GM18519 (cell line): Measurements from ENCODE around the gene SPATC1L.
"Not testable (repeated sequence)": the region's sequence is repeated elsewhere in the genome, so short reads cannot be mapped to it uniquely, and the experiment has no call there.

ENCODE experiments used
- ATAC-seq: cut with Tn5 transposase; IDR thresholded peaks from one replicate; pipeline ENCODE4 v1.9.1; 2021; ENCODE audit warnings: mild to moderate bottlenecking, moderate library complexity; ENCODE audit not compliant: unreplicated experiment, low FRiP score

Gene SPATC1L

DNA sequence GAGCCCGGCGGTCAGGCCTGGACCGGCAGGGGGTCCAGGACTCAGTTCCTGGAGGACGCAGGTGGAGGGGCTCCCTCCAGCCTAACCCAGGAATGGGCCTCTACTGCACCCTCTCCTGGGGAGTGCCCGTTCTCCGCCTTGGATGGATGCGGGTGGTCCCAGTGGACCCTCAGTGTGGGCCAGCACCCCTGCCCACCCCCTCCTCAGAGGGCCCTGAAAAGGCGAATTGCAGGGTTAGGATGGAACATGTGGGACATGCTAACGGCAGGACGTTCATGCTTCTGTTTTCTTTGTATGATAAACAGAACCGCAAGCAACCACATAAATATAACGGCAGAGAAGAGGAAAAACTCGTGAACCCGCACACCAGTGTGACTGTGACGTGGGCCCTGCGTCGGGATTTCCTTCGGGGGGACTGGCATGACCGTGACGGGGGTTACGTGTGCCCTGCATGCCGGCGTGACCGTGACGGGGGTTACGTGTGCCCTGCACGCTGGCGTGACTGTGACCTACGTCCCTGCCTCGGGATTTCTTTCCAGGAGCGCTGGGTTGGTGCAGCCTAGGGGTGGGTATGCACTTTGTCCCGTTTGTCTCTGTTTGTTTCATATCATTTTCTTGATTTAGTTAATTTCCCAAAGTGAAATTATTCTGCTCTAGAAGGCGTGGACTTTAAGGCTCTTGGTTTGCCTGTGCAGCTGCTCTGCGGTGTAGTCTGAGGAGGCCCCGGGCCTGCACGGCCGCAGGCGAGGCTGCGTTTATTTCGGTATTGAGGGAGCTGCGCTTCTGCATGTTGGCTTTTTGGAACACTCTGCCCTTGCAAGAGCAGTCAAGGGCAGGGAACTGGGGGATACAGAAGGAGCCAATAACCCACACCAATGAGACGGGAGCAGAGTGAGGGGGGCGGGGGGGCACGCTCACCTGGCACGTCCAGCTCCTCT, 32.0 kb downstream of the SPATC1L start:
- ATAC-seq = no peak

DNA sequence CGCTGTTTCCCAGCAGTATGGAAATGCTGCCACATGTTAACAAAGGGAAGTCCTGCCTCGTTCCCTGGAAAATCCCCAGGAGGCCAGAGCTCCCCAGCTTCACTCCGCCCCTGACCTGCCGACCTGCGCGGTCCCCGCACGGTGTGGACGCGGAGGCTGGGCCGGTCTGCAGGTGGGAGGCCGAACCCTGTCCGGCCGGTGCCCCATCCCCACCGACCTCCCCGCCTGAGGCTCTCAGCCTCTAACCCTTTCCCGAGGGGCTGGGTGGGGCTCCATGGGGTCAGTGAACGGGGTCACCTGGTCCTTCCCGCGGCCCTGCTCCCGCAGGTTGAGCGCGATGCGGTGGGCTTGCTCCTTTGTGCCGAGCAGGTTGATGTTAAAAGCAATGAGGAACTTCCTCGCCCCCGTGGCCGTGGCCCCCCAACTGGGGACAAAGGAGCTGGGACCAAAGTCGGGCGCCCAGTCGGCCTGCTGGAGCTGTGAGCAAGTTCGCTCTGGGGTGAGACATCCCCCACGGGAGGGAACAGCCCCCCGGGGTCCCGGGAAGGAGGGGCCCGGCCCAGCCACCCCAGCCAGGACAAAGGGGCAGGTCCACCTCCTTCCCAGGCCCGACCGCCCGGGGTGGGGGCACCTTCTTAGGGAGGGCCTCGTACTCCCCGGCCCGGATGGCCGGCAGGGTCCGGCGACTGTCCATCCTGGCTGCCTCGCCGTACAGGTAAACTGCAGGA, 32.8 kb downstream of the SPATC1L start:
- ATAC-seq = no peak

DNA sequence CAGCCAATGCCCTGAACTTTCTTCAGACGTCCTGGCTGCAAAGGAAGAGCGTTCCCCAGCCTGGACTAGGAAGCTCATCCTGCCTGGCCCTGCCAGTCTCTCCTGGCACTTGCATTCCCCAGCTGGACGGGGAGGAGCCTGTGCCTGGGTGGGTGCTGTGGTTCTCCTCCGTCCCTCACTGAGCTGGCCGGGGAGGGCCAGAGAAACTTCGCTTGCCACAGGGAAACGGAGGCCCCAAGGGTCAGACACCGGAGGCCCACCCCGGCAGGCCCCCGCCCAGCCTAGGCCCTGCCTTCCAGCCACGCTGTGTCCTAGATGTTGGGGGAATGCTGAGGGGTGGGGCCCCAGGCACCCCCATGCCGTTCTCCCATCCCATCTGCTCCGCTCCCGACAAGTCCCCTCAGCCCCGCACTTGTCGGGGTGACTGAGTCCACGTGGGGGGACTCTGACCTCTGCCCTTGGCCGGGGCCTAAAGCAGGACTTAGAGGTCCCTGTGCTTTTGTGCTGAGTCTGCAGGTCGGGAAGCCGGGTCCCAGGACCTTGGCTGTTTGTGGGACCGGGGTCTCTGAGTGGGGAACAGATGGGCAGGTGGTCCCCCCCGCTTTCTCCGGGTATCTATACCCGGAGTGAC, 33.7 kb downstream of the SPATC1L start:
- no peak for ATAC-seq

DNA sequence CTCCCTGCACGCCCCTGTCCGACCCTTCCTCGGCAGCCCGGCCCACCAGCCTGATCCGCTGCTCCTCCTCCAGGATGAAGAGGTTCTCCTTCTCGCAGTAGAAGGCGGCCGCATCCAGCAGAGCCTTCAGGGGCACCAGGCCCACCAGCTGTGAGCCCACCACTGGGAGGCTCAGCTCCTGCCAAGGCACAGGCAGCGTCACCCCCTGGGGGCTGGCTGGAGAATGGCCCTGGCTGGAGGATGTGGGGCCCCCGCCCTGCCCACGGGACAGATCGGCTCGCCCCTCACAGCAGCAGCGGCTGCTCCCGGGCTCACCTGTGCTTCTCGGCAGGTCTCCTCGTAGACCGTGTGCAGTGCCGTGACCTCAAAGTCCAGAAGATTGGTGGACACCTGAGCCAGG, 34.2 kb downstream of the SPATC1L start:
- no peak for ATAC-seq

DNA sequence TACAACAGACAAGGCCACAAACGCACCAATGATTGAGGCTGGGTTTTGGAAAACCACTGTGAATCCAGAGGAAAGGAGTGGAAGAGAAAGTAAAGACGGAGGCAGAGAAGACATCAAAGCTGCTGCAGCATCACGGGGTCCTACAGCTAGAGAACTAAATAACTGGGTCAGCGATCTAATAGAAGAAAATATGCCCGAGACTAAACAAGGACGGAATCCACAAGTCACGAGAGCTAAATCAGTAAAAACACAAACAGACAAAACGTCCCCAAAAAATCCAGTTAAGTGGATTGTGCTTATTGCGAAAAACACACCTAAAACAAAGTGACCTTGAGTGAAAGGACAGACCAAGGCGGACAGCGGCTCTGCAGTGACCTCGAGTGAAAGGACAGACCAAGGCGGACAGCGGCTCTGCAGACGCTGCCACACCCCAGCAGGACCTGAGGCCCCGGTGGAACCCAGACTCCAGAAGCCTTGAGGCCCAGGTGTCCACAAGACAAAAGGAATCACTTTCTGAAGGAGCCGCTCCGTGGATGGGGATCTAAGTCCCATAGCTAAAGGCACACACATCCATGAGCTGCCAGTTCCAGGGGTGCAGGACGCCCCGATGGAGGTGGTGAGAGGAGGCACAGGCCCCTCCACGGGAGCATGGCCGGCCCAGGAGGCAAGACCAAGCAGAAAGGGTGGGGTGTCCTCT, 34.9 kb downstream of the SPATC1L start:
- ATAC-seq = no peak

DNA sequence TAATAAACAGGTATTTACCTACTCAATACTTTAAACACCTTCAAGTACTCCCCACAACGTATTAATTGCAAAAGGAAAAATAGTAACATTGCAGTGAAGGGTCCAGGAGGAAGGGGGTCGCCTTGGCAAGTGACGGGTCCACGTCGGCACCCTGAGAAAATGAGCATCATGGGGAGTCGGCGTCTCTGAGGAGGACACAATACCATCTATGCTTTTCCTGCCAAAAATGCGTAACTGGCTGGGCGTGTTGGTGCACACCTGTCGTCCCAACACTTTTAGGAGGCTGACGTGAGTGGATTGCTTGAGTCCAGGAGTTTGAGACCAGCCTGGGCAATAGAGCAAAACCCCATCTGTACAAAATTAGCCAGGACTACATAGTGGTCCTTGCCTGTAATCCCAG, 36.2 kb downstream of the SPATC1L start:
- no peak for ATAC-seq

DNA sequence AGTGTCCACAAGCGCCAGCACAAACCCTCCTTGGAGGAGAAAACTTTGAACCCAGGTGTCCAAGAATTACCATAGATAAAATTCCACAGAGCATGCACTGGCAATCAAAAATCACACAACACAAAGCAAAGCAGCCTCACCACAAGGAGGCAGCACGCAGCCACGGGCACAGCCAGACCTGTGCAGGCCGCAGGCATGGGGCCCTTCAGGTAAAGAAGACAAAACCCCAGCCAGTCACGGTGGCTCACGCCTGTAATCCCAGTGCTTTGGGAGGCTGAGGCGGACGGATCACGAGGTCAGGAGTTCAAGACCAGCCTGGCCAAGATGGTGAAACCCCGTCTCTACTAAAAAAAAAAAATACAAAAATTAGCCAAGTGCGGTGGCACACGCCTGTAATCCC, 36.8 kb downstream of the SPATC1L start:
- ATAC-seq = not testable (repeated sequence)

DNA sequence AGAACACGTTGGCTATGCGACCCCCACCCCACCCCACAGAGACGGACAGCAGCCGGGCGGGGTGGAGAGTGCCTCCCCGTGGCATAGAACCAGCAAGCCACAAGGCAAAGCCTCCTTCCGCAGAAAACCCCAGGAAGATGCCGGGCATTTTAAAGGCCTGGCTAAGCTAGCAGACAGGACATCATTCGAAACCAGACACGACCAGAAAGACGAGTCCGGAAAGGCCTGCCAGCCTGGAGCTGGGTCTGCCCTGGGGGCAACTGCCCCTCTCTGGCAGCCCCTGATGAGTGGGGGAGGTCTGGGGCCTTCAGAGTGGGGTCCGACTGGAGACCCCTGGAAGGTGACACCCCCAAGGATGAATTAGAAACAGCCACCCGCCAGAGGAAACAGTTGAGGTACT, 37.4 kb downstream of the SPATC1L start:
- ATAC-seq = no peak

DNA sequence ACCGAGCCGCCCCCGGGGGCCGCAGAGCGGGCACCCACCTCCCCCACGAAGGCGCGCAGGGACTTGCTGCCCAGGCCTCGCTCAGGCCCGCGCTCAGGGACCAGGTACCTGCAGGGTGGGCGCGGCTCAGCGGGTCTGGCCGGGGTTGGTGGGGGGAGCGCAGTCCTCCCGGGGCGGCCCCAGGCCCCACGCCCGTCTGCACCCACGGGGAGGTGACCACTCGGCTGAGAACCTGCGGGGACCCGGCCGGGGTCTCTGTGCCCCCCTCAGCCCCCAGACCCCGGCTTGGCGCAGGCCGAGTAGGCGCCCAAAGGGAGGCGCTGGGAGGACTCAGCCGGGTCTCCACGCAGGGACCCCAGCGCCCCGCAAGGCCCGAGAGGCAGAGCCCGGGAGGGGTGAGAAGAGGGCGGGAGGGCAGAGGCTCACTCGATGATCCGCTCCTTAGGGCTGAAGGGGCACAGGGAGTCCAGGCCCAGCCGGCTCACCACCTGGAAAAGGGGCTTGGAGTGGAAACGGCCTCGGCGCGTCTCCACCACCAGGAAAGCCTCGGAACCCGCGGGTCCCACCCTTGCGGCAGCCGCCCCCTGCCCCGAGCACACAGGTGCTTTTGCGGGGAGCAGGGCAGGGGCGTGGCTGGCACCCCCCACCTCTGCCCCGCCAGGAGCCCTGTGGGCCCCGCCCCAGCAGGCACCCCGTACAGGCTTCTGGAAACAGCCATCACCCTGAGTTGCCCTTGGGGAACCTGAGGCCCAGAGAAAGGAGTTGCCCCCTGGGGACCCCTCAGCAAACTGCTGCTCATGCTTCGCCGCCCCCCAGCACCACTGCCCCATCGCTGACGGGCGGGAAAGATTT, 38.2 kb downstream of the SPATC1L start:
- no peak for ATAC-seq

DNA sequence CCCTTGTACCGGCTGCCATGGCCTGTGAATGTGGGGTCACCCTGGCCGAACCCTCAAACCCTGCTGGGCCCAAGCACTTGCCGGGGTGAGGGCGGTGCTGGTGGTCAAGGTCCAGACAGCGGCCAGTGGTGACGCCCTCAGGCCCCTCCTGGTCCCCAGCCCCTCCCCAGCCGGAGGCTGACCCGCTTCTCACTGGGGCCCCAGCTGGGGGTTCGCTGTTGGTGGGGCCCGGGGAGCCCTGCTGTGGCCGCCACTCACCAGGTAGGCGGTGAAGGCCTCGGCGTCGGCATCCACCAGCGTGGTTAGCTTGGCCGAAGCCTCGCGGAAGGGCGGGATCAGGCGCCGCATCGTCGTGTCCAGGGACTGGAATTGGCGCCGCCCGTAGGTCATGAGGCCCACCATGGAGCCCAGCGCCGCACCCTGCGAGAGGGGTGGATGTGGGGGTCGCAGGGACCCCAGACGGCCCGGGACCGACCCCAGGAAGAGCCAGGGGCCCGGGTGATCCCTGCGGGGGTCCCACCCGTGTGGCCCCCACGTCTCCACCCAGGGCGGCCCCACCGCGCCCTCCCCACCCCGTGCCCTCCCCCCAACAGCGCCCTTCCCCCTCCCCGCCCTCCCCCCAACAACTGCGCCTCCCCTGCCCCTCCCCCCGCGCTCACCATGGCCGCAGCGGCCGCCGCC, 39.0 kb downstream of the SPATC1L start:
- ATAC-seq = no peak

DNA sequence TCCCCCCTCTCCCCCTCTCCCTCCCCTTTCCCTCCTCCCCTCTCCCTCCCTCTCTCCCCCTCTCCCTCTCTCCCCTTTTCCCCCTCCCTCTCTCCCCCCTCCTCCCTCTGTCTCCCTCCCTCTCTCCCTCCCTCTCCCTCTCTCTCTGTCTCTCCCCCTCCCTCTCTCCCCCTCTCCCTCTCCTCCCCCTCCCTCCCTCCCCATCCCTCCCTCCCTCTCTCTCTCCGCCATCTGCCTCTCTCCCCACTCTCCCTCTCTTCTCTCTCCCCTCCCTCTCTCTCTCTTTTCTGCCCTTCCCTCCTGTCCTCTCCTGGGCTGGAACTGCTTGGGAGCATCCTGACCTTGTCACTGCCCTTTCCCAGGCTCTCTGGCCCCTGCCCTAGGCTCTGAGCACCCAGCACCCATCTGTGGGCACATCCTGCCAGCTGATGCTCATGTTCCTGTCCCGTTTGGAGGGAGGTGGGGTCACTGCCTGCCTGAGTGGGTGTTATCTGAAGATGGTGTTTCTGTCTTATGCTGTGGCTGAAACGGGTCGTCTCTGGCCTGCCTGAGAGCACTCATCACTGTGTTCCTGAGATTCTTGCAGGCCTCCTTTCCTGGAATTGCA, 39.7 kb downstream of the SPATC1L start:
- ATAC-seq = no peak

DNA sequence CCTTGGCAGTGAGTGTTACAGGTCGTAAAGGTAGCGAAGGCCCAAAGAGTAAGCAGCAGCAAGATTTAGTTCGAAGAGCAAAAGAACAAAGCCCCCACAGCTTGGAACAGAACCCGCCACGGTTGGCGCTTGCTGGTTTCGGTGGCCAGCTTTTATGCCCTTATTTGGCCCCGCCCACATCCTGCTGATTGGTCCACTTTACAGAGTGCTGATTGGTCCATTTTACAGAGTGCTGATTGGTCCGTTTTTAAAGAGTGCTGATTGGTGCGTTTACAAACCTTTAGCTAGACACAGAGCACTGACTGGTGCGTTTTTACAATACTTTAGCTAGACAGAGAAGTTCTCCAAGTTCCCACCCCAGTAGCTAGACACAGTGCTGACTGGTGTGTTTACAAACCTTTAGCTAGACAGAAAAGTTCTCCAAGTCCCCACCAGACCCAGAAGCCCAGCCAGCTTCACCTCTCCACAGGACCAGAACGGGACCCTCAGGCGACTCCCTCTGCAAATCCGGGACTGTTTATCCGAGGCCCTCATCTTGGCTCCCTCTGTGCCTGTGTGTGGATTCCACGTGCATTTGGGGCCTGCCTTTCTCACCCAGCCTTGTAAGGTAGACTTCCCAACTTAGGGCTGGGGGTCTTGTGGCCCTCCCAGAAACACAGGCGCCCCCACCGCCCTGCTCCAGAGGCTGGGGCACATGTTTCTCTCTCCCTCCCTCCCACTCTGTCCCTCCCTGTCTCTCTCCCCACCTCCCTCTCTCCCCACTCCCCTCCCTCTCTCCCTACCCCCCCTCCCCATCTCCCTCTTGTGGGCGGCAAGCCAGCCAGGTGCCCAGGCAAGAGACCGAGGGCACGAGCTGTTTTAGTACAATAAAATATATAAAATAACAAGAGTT, 41.4 kb downstream of the SPATC1L start:
- ATAC-seq = no peak

DNA sequence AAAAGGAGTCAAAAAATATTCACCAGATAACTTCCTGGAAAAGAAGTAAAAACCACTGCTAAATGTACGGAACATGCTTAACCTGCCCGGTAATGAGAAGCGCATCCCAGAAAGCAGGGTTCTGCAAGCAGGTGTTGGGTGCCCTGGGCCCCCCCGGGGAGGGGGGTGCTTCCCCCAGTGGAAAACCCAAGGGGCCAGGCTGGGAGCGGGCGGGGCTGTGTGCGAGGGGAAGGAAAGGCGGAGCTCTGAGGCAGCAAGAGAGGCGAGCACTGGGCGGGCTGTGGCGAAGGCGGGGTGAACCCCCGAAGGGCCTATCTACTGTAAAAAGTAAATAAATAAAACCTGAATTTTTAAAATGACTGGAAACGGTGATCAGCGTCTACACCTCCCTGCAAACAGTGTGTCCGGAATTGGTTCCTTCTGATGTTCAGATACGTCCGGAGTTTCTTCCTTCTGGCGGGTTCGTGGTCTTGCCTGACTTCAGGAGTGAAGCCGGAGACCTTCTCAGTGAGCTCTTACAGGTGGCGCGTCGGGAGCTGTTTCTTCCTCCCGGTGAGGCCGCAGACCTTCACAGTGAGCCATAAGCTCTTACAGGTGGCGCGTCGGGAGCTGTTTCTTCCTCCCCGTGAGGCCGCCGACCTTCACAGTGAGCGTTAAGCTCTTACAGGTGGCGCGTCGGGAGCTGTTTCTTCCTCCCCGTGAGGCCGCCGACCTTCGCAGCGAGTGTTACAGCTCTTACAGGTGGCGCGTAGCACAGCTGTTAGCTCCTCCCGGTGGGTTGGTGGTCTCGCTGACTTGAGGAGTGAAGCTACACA, 42.3 kb downstream of the SPATC1L start:
- no peak for ATAC-seq

DNA sequence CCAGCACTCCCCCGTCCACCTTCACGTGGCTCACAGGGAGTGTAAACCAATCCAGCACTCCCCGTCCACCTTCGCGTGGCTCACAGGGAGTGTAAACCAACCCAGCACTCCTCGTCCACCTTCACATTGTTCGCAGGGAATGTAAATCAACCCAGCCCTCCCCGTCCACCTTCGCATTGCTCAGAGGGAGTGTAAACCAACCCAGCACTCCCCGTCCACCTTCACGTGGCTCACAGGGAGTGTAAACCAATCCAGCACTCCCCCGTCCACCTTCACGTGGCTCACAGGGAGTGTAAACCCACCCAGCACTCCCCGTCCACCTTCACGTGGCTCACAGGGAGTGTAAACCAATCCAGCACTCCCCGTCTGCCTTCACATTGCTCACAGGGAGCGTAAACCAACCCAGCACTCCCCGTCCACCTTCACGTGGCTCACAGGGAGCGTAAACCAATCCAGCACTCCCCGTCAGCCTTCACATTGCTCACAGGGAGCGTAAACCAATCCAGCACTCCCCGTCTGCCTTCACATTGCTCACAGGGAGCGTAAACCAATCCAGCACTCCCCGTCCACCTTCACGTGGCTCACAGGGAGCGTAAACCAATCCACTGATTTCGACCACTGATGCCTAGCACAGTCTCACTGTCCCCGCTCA, 43.8 kb downstream of the SPATC1L start:
- ATAC-seq = not testable (repeated sequence)

DNA sequence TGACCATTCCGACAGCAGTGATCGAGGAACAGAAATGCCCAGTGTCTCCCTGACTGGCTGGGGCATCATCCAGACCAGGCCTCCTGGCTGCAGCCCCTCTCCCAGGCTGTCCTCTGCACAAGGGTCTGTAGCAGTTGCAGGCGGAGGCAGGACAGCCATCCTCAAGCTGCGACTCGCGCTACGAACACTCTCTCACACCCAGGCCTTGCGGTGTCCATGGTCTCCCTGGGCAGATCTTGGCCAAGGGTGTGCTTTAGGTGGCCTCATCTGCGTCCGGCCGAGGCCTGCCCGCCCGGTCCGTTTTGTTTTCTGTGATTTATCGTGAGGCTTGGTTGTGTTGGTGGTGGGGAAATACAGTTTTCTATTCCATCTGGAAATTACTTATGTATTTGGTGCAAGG, 44.6 kb downstream of the SPATC1L start:
- ATAC-seq = no peak

DNA sequence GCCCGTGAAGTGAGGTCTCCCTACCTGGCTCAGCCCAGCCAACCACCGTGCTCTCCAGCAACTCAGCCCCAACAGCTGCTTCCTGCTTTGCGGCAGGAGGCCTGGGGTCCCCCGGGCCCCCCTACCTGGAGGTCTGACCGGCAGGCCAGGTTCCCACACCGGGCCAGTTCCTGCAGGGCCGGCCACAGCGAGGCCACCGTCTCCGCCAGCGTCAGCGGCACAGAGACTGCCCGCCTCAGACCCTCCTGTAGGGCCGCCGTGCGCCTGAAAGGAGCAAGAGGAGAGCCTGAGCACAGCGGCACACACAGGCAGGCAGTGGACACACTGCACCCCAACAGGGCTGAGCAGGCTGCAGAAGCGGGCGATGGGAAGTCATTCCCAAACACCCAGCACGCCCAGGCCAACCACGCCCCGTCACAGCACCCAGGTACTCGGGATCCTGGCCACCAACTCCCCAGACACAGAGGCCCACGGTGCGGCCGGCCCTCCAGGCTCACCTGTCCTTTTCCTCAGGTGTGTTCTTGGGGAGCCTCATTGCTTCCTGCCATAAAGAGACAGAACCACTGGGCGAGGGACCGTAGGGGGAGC, 45.8 kb downstream of the SPATC1L start:
- no peak for ATAC-seq
